HuH-7 (cell line): ENCODE measurements around the gene ERCC4.
"Not testable (repeated sequence)": the region's sequence is repeated elsewhere in the genome, so short reads cannot be mapped to it uniquely, and the experiment has no call there.

Experiments
- DNase-seq: peaks from one replicate; pipeline ENCODE4 v3.0.0; 2011; ENCODE audit warnings: low spot score

The ERCC4 gene

GRCh38 chr16:13919683-13920509 is at the start of gene ERCC4:
Gene ERCC4 (plus strand): TSS chr16:13920154. CDS start chr16:13920166, 12 bp downstream.
- DNase-seq: peak; percentile 85

- DNase-seq: peak; percentile 14
These were observed 46.0 kb upstream of the ERCC4 start for GRCh38 chr16:13873835-13874438.

GRCh38 chr16:13875614-13876284 is 44.2 kb upstream of the ERCC4 start:
- no peak for DNase-seq

GRCh38 chr16:13883276-13883675 is 36.7 kb upstream of the ERCC4 start:
- DNase-seq: no peak

GRCh38 chr16:13883881-13884280 is 36.1 kb upstream of the ERCC4 start:
- DNase-seq: no peak

- no peak for DNase-seq
These were observed 34.3 kb upstream of the ERCC4 start for GRCh38 chr16:13885700-13886099.

- no peak for DNase-seq
These were observed 33.3 kb upstream of the ERCC4 start for GRCh38 chr16:13886608-13887007.

GRCh38 chr16:13889323-13889722 is 30.6 kb upstream of the ERCC4 start:
- DNase-seq: not testable (repeated sequence)

- no peak for DNase-seq
These were observed 27.7 kb upstream of the ERCC4 start for GRCh38 chr16:13892301-13892700.

GRCh38 chr16:13895516-13895915 is 24.4 kb upstream of the ERCC4 start:
- DNase-seq: no peak

- no peak for DNase-seq
These were observed 23.3 kb upstream of the ERCC4 start for GRCh38 chr16:13896543-13897182.

- no peak for DNase-seq
These were observed 22.1 kb upstream of the ERCC4 start for GRCh38 chr16:13897806-13898205.

GRCh38 chr16:13898233-13898632 is 21.7 kb upstream of the ERCC4 start:
- no peak for DNase-seq

GRCh38 chr16:13902052-13902451 is 17.9 kb upstream of the ERCC4 start:
- DNase-seq: no peak

- no peak for DNase-seq
These were observed 17.3 kb upstream of the ERCC4 start for GRCh38 chr16:13902677-13903076.

GRCh38 chr16:13904179-13904691 is 15.7 kb upstream of the ERCC4 start:
- no peak for DNase-seq

- not testable (repeated sequence) for DNase-seq
These were observed 15.1 kb upstream of the ERCC4 start for GRCh38 chr16:13904822-13905221.

- DNase-seq: no peak
These were observed 13.5 kb upstream of the ERCC4 start for GRCh38 chr16:13906168-13907089.

GRCh38 chr16:13907431-13907830 is 12.5 kb upstream of the ERCC4 start:
- no peak for DNase-seq

- no peak for DNase-seq
These were observed 10.9 kb upstream of the ERCC4 start for GRCh38 chr16:13909069-13909468.

GRCh38 chr16:13909872-13910303 is 10.1 kb upstream of the ERCC4 start:
- peak; percentile 6 for DNase-seq
